HG03097 (cell line): ENCODE measurements around the gene MMRN1.

ENCODE experiments used
- ATAC-seq: cut with Tn5 transposase; IDR thresholded peaks from one replicate; pipeline ENCODE4 v1.9.1; 2021; ENCODE audit not compliant: unreplicated experiment, low FRiP score

MMRN1 gene

DNA sequence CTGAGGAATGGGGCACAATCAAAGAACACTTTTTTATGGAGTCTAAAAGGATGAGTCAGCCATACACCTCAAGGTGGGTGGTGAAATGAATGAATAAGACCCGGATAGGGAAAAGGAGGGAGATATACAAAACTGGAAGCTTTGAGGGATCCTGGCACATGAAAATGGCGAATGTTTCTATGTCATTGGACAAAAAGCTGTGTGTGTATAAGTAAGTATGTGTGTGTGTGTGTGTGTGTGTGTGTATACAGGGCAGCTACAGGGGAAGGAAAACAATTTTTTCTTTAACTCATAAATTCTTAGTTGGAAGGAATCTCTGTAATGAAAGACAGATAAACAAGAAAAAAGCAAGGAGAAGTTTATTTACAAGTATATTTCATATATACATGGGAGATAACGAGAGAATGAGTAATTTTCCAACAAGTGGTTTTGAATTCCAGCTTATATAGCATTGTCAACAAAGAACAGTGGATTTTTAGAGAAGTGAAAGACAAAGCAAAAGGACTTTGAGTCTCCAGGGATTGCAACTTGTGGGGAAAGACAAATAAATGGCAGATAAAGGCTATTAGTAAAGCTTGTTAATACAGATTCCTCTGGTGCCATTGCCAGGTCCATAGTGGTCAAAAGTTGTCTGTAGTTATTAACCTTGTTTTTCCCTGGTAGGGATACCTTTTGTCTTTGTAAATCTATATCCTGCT lies 99.7 kb downstream of the MMRN1 start:
- ATAC-seq, result no peak

DNA sequence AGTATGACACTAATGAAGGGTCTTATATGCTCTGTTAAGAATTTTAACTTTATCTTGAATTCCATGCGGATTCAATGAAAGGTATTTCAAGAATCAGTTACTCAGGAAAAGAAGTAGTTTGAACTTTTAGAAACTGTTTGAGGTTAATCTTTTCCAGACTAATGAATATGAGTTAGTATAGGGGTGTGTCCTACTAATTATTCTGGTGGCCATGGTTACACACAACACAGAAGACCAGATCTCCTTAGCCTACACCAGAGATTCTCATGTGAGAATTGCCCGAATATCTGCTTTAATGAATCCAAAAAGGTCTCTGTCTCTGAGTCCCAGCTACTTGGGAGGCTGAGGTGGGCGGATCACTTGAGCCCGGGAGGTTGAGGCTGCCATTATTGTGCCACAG lies 100.4 kb downstream of the MMRN1 start:
- ATAC-seq, result no peak

GRCh38 chr4:89995814-89996213 lies 101.2 kb downstream of the MMRN1 start:
- ATAC-seq, result no peak

- no peak for ATAC-seq
Observed at GRCh38 chr4:89997171-89997704, 102.6 kb downstream of the MMRN1 start.

DNA sequence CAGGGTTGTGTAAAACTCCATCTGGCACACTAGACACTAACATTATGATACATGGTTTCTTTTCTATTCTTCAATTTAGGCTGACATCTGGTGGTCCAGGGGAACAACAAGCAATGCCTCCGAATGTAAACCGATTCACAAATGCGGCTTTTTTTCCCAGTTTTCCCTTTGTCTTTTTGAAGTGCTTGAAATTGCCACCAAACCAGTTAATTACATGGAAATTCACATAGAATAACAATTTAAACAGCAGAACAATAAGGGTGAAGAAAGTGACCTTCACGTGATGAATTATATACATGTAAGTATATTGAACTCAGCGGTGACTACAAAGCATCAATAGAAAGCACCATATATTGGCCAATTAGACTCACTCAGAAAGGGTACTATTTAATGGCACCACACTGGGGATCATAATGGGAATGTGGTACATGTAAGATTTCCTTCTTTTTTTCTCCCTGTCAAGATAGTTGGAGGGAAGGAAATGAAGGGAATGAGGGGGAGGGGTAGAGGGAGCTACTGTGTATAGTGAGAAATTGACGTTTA lies 103.9 kb downstream of the MMRN1 start:
- ATAC-seq, result no peak

DNA sequence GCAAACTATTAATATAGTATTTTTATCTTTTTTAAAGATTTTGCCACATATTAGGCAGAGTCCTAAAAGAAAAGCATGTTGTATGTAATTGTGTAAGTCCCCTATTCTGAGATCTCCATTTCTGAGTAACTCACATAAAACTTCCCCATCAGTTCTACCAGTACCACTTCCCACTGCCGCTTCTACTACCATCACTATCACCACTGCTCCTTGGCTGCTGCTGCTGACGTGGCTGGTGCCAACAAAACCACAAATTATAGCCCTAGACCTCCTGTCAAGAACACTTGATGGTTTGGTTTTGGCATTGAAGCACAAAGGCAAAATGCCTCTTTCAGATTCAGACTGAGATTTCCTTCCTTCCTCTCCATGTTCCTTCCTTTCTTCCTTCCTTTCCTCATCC lies 106.4 kb downstream of the MMRN1 start:
- no peak for ATAC-seq

- ATAC-seq, result no peak
Observed at GRCh38 chr4:90002441-90003062, 107.9 kb downstream of the MMRN1 start.
